NCI-H510A (cell line): Measurements from ENCODE around the gene GTF2IRD1.
A peak's percentile ranks its signal among the peaks of the same experiment; 100 is the strongest.
"Not testable (repeated sequence)": the region's sequence is repeated elsewhere in the genome, so short reads cannot be mapped to it uniquely, and the experiment has no call there.

Experiments used
- DNase-seq: peaks from one replicate; lab custom pipeline; 2025; lab: John Stamatoyannopoulos, UW

The GTF2IRD1 gene, protein sequence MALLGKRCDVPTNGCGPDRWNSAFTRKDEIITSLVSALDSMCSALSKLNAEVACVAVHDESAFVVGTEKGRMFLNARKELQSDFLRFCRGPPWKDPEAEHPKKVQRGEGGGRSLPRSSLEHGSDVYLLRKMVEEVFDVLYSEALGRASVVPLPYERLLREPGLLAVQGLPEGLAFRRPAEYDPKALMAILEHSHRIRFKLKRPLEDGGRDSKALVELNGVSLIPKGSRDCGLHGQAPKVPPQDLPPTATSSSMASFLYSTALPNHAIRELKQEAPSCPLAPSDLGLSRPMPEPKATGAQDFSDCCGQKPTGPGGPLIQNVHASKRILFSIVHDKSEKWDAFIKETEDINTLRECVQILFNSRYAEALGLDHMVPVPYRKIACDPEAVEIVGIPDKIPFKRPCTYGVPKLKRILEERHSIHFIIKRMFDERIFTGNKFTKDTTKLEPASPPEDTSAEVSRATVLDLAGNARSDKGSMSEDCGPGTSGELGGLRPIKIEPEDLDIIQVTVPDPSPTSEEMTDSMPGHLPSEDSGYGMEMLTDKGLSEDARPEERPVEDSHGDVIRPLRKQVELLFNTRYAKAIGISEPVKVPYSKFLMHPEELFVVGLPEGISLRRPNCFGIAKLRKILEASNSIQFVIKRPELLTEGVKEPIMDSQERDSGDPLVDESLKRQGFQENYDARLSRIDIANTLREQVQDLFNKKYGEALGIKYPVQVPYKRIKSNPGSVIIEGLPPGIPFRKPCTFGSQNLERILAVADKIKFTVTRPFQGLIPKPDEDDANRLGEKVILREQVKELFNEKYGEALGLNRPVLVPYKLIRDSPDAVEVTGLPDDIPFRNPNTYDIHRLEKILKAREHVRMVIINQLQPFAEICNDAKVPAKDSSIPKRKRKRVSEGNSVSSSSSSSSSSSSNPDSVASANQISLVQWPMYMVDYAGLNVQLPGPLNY

DNA sequence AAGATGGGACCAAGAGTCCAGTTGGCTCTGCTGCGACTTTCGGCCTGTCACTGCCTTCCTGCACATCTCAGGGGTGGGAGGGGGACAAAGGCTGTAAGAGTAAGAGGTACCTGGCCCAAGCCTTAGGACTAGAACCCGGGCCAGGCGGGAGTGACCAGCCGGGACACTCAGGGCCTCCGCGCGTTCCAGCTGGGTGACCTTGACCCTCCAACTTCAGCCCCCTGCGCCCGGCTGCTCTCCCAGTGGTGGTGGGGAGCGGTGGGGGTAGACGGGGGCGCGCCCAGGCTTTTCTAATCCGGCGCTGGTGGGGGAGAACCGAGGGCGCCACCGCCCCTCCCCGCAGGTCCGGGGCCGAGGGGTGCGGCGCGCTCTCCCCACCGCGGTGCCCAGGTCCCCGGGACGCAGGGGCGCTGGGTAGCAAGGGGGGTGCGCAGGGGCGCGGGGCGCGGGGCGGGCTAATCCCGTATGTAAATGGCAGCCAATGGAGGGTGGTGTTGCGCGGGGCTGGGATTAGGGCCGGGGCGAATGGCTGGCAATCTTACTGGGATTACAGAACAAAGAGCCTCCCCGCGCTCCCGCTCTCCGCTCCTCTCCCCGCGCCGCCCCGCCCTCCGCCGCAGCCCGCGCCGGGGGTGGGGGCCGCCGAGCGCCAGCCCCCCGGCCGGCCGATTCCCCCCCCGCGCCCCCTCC, at the start of gene GTF2IRD1:
Gene GTF2IRD1 (plus strand): TSS at position 585 of the 690 bp plus-strand sequence. CDS start 54,175 bp downstream, outside the sequence.
- DNase-seq: peak; percentile 62

DNA sequence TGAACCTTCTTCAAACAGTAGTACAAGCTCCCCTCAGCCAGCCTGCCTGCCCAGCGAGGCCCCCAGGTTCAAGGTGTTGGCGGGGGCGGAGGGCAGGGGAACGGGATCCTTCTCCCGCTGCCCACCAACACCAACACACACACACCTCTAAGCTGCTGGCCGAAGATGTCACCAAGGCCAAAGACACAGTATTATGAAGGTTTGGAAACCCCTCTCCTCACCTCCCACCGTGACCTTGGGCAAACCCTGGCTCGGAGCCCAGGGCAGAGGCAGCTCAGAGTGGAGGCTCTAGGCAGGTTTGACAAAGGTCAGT, 49.4 kb upstream of the GTF2IRD1 start:
- no peak for DNase-seq

DNA sequence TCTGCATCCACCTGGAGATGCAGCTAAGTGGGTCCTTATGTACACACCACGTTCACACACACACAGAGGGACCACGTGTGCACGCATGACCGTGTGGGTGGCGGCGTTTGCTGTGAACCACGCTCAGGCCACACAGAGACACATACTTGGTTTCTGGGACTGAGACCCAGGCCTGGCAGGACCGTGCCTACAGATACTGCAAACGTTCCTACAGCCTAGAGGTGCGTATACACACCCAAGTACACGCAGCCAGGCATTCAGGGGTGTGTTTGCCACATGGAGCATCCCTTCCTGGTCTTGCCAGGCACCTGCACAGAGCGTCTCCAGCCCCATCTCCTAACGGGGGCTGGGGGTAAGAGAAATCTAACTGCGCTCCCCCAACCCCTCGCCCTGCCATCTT, 49.0 kb upstream of the GTF2IRD1 start:
- DNase-seq: no peak

DNA sequence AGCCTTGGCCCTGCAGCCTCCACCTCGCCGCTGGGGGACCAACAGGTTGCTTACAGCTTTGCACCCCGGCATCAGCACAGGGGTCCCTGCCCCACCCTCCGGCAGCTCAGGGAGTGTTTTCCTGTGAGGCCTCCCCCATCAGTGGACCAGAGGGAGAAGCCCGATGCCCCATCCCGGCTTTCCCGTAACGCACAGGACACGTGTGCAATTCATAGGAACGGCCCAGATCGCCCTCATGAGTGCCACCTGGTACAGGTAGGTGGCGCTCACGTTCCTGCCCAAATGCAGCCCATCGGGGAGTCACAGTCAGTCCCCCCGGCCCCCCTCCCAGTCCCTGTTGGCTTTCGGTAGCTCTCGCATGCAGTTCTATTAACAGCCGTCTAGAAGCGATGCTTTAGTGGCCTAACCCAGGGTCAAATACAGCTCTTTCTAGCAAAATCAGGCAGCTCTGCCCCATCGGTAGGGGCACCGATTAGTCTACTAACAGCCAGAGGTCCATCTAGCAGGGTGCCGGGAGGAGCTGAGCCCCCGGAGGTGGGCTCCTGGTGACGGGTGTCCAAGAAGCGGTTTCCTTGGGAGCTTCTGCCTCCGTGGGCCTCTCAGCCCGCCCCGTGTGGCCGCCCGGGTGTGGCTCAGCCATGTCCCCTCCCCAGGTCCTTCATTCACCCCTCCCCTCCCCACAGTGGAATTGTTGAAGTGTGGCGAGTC, 48.4 kb upstream of the GTF2IRD1 start:
- no peak for DNase-seq

DNA sequence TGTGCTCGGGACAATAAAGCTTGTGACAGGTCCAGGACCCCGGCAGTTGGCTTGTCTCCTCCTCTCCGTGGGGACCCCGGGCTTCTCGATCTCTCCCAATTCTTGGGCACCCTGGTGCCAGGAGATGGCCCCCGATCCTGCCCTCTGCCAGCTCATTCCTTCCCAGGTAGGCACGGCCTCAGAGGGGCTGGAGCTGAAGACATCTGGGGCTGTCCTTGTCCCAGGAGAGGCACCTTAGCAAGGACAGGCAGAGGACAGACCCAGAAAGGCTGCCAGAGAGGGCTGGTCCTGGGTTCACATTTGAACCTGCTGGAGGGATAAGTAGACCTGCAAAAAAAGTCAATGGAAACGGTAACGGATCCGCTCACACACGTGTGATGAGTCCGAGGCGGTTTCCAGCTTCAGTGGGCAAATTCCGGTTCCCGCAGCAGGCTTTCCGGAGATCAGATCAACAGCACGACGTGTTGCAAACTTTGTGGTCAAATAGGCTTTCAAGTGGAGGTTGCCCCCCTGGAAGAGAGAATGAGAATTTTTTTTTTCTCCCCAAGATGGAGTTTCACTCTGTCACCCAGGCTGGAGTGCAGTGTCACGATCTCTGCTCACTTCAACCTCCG, 47.7 kb upstream of the GTF2IRD1 start:
- no peak for DNase-seq

DNA sequence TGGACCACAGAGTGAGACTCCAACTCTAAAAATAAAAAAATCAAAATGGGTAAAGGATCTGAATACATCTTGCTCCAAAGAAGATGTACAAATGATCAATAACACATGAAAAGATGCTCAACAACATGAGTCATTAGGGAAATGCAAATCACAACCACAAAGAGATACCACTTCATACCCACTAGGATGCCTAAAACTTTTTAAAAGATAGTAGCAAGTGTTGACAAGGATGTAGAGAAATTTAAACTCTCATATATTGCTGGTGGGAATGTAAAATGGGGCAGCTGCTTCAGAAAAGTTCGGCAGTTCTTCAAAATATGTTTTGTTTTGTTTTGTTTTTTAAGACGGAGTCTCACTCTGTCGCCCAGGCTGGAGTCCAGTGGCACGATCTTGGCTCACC, 45.7 kb upstream of the GTF2IRD1 start:
- DNase-seq: no peak

DNA sequence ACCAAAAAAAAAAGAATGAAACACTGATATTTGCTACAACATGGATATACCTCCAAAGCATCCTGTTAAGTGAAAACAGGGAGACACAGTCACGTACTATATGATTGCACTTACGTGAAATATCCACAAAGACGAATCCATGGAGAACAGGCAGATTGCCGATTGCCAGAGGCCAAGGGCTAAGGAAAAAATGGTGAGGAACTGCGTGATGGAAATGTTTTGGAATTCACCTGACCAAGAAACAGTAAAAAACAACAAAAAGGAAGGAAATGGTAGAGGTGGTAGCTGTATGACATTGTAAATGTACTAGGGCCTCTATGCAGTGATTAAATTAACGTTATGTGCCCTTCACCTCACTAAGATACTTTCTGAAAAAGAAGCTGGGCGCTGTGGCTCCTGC, 44.1 kb upstream of the GTF2IRD1 start:
- no peak for DNase-seq

DNA sequence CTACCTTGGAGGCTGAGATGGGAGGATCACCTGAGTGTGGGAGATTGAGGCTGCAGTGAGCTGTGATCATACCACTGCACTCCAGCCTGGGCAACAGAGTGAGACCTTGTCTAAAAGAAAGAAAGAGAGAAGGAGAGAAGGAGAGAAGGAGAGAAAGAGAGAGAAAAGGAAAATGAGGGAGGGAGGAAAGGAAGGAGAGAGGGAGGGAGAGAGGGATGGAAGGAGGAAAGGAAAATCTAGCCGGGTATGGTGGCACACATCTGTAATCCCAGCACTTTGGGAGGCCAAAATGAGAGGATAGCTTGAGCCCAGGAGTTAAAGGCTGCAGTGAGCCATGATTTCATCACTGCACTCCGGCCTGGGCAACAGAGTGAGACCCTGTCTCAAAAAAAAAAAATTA, 42.9 kb upstream of the GTF2IRD1 start:
- no peak for DNase-seq

DNA sequence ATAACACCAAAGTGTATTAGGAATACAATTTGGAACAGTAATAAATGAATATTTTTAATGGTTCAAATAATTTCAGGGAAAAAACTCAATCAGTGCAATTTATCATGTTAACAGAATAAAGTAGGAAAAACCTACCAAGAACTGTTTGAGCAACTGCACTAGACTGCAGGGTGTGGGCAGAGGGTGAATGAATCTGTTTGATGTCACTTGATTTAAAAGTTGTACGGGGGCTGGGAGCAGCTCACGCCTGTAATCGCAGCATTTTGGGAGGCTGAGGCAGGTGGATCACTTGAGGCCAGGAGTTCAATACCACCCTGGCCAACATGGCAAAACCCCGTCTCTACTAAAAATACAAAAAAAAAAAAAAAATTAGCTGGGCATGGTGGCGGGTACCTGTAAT, 42.1 kb upstream of the GTF2IRD1 start:
- not testable (repeated sequence) for DNase-seq

DNA sequence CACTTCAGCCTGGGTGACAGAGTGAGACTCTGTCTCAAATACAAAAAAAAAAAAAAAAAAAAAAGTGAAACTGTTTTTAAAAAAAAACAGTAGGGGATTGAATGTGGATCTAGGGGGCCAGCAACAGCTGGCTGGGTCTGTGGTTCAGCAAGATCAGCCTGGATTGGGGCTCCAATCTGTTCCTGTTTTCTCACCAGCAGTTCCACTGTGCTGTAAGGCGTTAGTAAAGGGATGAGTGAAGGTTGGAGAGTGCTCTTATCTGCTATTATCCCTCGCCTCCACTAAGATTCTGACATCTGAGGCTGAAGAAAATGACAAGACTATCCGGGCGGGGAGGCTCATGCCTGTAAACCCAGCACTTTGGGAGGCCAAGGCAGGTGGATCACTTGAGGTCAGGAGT, 41.6 kb upstream of the GTF2IRD1 start:
- no peak for DNase-seq

DNA sequence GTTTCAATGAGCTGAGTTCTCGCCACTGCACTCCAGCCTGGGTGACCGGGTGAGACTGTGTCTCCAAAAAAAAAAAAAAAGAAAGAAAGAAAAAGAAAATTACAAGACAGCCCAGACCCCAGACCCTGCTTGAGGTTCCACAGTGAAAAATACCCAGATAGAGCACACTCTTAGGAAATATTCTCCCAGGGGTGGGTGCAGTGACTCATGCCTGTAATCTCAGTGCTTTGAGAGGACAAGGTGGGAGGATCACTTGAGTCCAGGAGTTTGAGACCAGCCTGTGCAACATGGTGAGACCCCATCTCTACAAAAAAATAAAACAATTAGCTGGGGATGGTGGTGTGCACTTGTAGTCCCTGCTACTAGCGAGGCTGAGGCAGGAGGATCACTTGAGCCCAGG, 41.1 kb upstream of the GTF2IRD1 start:
- DNase-seq: no peak

DNA sequence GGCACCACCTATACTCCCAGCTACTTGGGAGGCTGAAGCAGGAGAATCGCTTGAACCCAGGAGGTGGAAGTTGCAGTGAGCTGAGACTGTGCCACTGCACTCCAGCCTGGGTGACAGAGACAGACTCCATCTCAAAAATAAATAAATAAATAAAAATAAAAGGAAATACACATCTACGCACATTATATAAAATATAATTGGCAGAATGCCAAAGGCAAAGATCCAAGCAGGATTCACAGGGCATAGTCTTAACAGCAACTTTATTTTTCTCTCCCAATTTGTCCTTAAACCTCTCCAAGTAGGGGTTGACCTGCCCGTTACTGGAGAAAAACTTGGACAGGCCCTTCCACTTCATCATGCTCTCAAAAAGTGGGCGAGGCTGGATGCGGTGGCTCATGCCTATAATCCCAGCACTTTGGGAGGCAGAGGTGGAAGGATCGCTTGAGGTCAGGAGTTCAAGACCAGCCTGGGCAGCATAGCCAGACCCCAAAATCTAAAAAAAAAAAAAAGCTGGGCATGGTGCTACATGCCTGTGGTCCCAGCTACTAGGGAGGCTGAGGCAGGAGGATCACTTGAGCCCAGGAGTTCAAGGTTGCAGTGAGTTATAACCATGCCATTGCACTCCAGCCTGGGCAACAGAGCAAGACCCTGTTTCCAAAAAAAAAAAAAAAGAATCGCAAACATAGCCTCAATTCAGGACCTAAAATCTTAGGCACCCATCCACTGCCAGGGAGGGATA, 38.9 kb upstream of the GTF2IRD1 start:
- not testable (repeated sequence) for DNase-seq

DNA sequence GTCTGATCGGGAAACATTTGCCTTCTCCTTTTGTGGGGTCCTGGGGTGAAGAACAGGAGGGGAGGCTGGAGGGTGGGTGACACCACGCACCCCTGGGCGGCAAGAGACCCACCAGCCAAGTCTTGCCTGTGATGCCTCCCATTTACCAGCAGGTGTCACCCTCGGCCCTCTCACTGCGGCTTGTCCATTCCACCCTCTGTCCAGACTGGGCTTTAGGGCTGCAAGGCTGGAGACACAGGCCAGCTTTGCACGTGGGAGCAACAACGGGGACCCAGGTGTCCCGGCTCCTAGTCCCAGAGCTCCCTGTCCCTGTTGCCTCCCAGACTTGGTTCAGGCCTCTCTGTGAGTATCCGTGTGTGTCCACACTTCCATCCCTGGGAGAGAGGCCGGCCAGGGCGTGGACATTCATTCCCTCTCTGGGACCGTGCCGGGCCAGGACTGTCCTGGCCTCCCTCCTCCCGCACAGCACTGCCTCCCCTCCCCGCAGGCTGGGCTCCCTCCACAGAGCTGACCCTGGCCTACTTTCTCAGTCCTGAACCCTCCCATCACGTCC, 36.2 kb upstream of the GTF2IRD1 start:
- peak; percentile 39 for DNase-seq

DNA sequence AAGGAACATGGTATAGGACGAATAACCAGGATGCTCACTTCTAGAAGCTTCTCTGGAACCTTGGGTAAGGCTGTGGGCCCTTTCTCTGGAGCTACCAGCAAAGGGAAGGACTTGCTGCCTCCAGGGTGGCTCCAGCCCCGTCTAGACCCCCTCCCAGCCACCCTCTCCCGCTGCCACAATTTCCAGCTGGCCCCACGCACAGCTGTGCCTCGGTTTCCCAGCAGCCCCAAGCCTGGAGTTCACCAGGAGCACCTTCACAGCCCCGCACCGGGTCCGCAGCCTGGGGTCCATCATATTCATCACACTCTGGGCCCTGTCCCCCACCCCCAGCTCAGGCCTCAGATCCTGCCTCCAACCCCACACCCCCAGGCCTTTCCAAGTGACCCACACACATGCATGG, 35.6 kb upstream of the GTF2IRD1 start:
- DNase-seq: no peak

DNA sequence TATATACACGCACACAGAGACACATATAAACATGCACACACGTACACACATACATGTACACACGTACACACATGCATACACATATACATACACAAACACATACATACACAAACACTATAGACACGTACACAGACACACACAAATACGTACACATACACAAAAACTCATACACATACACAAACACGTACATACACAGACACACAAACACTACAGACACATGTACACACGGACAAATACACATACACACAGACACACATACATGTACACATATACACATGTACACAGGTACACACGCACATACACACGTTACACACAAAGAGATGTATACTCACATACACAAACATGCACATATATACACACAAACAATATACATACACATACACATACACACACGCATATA, 35.2 kb upstream of the GTF2IRD1 start:
- no peak for DNase-seq

DNA sequence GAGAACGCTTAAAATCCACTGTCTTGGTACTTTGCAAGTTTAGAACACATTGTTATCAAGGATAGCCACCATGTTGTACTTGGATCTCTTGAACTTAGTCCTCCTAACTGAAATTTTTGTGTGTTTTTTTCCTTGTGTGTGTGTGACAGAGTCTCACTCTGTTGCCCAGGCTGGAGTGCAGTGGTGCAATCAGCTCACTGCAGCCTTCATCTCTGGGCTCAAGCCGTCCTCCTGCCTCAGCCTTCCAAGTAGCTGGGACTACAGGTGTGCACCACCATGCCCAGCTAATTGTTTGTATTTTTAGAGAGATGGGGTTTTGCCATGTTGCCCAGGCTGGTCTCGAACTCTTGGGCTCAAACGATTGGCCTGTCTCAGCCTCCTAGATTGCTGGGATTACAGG, 34.5 kb upstream of the GTF2IRD1 start:
- not testable (repeated sequence) for DNase-seq

DNA sequence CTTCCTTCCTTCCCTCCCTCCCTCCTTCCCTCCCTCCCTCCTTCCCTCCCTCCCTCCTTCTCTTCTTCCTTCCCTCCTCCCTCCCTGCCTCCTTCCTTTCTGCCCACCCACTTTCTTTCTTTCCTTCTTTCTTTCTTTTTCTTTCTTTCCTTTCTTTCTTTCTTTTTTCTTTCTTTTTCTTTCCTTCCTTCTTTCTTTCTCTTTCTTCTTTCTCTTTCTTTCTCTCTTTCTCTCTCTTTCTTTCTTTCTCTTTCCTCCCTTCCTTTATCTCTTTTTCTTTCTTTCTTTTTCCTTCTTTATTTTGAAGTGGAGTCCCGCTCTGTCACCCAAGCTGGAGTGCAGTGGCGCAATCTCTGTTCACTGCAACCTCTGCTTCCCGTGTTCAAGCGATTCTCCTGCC, 33.7 kb upstream of the GTF2IRD1 start:
- no peak for DNase-seq

DNA sequence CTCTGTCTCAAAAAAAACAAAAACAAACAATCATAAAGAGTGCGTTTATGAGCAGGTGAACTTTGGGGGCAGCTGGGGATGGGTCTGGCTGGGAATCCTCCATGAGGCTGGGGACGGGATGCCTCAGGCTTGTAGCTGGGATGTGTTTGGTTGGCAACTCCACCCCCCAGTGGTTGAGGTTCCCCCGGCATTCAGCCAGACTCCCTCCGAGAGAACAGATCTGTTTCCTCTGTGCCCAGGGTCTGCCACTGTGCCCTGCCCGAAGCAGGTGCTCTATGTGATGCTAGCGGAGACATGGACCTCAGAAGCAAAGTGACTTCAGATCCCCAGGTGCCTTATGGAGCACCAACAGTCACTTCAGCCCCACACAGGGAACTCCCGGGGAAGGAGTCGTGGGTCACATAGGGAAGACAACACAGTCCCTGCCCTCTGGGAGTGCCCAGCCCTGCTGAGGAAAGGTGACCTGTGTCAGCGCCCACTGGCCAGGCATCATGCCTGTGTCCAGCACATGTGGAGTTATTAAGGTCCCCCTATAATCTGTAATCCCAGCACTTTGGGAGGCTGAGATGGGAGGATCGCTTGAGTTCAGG, 29.3 kb upstream of the GTF2IRD1 start:
- no peak for DNase-seq

DNA sequence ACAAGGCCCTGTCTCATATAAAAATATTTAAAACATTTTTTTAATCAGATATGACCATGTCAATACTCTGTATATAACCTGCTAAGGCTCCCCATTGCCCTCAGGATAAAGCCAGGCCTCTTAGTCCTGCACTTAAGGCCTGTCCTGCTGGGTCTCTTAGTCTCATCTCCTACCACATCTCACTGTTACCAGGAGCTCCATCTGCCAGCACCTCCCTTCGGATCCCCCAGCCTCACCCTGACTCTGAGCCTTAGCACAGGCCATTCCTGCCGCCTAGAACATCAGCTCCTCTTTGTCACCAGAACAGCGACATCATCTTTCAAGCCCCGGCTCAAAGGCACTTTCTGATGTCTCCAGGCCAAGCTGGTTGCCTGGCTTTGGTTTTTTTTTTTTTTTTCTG, 25.7 kb upstream of the GTF2IRD1 start:
- DNase-seq: no peak

DNA sequence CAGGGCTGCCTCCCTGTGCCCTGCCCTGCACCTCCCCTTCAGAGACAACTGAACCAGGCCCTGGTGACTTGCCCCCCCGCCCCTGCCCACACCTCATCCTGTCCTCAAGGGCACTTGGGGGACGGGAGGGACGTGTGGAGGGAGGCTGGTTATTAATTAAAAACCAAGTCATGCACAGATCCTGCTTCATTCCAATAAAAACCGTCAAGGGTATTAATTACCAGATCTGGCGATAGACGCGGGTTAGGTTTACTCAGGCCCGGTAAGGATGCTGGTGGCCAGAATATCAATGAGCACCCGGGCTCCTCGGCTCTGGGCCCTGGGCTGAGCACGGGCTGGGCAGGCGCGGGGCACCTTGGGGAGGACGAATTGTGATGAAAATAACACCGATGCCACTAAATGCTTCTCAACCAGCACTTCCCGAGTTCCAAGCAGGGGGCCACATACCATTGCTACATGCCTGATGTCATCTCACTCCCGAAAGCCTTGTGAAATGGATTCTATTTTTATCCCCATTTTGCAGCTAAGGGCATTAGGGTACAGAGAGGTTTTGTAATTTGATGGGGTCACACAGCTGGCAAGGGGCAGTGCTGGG, 24.5 kb upstream of the GTF2IRD1 start:
- DNase-seq: no peak
